Natural killer cell (primary cell): ENCODE results near the gene ARPC5L. TPM values are rescaled to one million over a fixed set of nuclear protein-coding genes. Genes with fewer than 3 reads are reported as not detected.

Experiments used
- ATAC-seq, 3 donors: fragments of 150-1000 bp in 2 of 3; fragments of 200-7000 bp in 1 of 3; cut with Tn5 transposase; 1 replicate in 1 of 3; 2 replicates in 2 of 3; pipeline ENCODE4 v1.10.0; 2021; ENCODE audit warnings: mild to moderate bottlenecking in 2 of 3, moderate library complexity in 2 of 3
- DNase-seq, 2 donors: peaks; one replicate each; pipeline versions ENCODE4 v3.0.0 to v3.0.0-alpha.2; 2013 to 2021; ENCODE audit warnings: mixed read lengths in 1 of 2
- H3K27ac ChIP-seq: one replicate; pipeline ENCODE4 v1.5.1; 2013; ENCODE audit warnings: mild to moderate bottlenecking, low read length
- H3K27me3 ChIP-seq: one replicate; pipeline ENCODE4 v1.6.1; 2013; ENCODE audit warnings: low read length; ENCODE audit not compliant: control insufficient read depth, insufficient read depth
- H3K36me3 ChIP-seq: one replicate; pipeline ENCODE4 v1.6.1; 2013; ENCODE audit warnings: low read length; ENCODE audit not compliant: control insufficient read depth, insufficient read depth
- H3K4me1 ChIP-seq: one replicate; pipeline ENCODE4 v1.6.1; 2013; ENCODE audit warnings: low read length; ENCODE audit not compliant: control insufficient read depth, insufficient read depth
- H3K4me3 ChIP-seq: one replicate; pipeline ENCODE4 v1.5.1; 2013; ENCODE audit warnings: low read length
- H3K9me3 ChIP-seq: one replicate; pipeline ENCODE4 v1.6.1; 2013; ENCODE audit warnings: low read length; ENCODE audit not compliant: control insufficient read depth, insufficient read depth
- H3K27ac Mint-ChIP-seq, 2 donors: one replicate each; pipeline ENCODE4 v1.8.0; 2022; ENCODE audit warnings: mild to moderate bottlenecking in 2 of 2, mixed read lengths in 2 of 2, moderate library complexity in 1 of 2
- H3K27me3 Mint-ChIP-seq, 2 donors: one replicate each; pipeline ENCODE4 v1.8.0; 2022; ENCODE audit warnings: low read depth in 2 of 2, mixed read lengths in 2 of 2
- H3K36me3 Mint-ChIP-seq: one replicate; pipeline ENCODE4 v1.8.0; 2022; ENCODE audit warnings: mixed read lengths
- H3K4me1 Mint-ChIP-seq, 2 donors: one replicate each; pipeline ENCODE4 v1.8.0; 2022; ENCODE audit warnings: mixed read lengths in 2 of 2
- H3K4me3 Mint-ChIP-seq: one replicate; pipeline ENCODE4 v1.8.0; 2022; ENCODE audit warnings: mild to moderate bottlenecking, moderate library complexity, mixed read lengths
- H3K9me3 Mint-ChIP-seq, 2 donors: one replicate each; pipeline ENCODE4 v1.8.0; 2022; ENCODE audit warnings: mixed read lengths in 2 of 2
- CTCF ChIP-seq: fragments of 200-600 bp; IDR thresholded peaks from one replicate; pipeline ENCODE4 v1.8.0; 2022; ENCODE audit warnings: antibody characterized with exemption
- WGBS: methylation state at CpG from one replicate; pipeline ENCODE4 v1.1.7; 2013; ENCODE audit warnings: missing lambda C conversion rate; ENCODE audit not compliant: insufficient coverage; 5-methylcytosine and 5-hydroxymethylcytosine counted together
- intact Hi-C: fragments of 100-400 bp; cut with micrococcal nuclease; formaldehyde crosslinking; loops from one replicate; pipeline ENCODE4 v1.14.2; 2022
- total RNA-seq, 4 donors: library from RNA; stranded (reverse); fragments of 120-200 nt in 1 of 4; gene quantifications; one replicate each; pipeline versions ENCODE4 v1.2.3 to v1.2.4, GENCODE V29; 2013 to 2022

ARPC5L gene
- total RNA-seq, 3 donors from 2014 or later (not counting 1 experiment from before 2014, with no cell fraction given): 131 to 169 (median 139) TPM

- Mint-ChIP-seq H3K9me3 (no peaks in the 10 kb centered on the region), H3K4me3 (no peak overlapping the region), H3K27ac (no peak overlapping the region), H3K4me1 (no peaks in the 10 kb centered on the region), H3K27me3 (peaks cover 0 to 3% of the 10 kb centered on the region in 2 donors), H3K36me3 (no peaks in the 10 kb centered on the region)
- Histone ChIP-seq H3K9me3 (no peaks in the 10 kb centered on the region), H3K27ac (no peak overlapping the region), H3K4me1 (no peaks in the 10 kb centered on the region), H3K27me3 (no peaks in the 10 kb centered on the region), H3K4me3 (no peak overlapping the region), H3K36me3 (no peaks in the 10 kb centered on the region)
- no peak for DNase-seq
- 74% methylated on average over 5 of the region's 5 CpGs for WGBS
- TF ChIP-seq CTCF: no peak
- intact Hi-C loops: no loop called here
- no peak for ATAC-seq
These were observed 32.6 kb upstream of the ARPC5L start for GRCh38 chr9:124829334-124829669.

GRCh38 chr9:124830593-124830992, 31.3 kb upstream of the ARPC5L start:
- Mint-ChIP-seq H3K36me3 (no peaks in the 10 kb centered on the region), H3K4me1 (no peaks in the 10 kb centered on the region), H3K27me3 (peaks cover 0 to 3% of the 10 kb centered on the region in 2 donors), H3K4me3 (no peak overlapping the region), H3K9me3 (no peaks in the 10 kb centered on the region), H3K27ac (no peak overlapping the region)
- WGBS: 61% methylated on average over 4 of the region's 4 CpGs
- no peak overlapping the region for H3K27ac ChIP-seq
- no peaks in the 10 kb centered on the region for H3K9me3 ChIP-seq
- H3K36me3 ChIP-seq: no peaks in the 10 kb centered on the region
- no peaks in the 10 kb centered on the region for H3K4me1 ChIP-seq
- no peak overlapping the region for H3K4me3 ChIP-seq
- no peak for TF ChIP-seq CTCF
- DNase-seq (no peak), ATAC-seq (no peak)
- H3K27me3 ChIP-seq: no peaks in the 10 kb centered on the region
- intact Hi-C loops: loop anchor here (10.0 kb wide), 1 partner anchor 64 kb away; no protein-coding TSS in a partner anchor

- intact Hi-C loops: loop anchor here (10.0 kb wide), 1 partner anchor 63 kb away; no protein-coding TSS in a partner anchor
- Histone ChIP-seq H3K27ac (no peak overlapping the region), H3K4me1 (no peaks in the 10 kb centered on the region), H3K9me3 (no peaks in the 10 kb centered on the region), H3K36me3 (no peaks in the 10 kb centered on the region), H3K4me3 (no peak overlapping the region), H3K27me3 (peaks cover 2% of the 10 kb centered on the region)
- no peaks in the 10 kb centered on the region for H3K9me3 Mint-ChIP-seq
- H3K4me1 Mint-ChIP-seq: no peaks in the 10 kb centered on the region
- no peaks in the 10 kb centered on the region for H3K36me3 Mint-ChIP-seq
- ATAC-seq (no peak), DNase-seq (no peak)
- H3K27ac Mint-ChIP-seq: no peak overlapping the region
- no peak overlapping the region for H3K4me3 Mint-ChIP-seq
- 71% methylated on average over 9 of the region's 9 CpGs for WGBS
- H3K27me3 Mint-ChIP-seq: peaks cover 0 to 3% of the 10 kb centered on the region in 2 donors
- TF ChIP-seq CTCF: no peak
These were observed 30.1 kb upstream of the ARPC5L start for GRCh38 chr9:124831642-124832364.

- no peaks in the 10 kb centered on the region for H3K9me3 ChIP-seq
- no peak overlapping the region for H3K27ac ChIP-seq
- DNase-seq (no peak), ATAC-seq (no peak)
- no peak overlapping the region for H3K4me3 Mint-ChIP-seq
- H3K4me1 ChIP-seq: no peaks in the 10 kb centered on the region
- intact Hi-C loops: loop anchor here (10.0 kb wide), 1 partner anchor 60 kb away; no protein-coding TSS in a partner anchor
- peaks cover 8 to 12% of the 10 kb centered on the region in 2 donors for H3K27me3 Mint-ChIP-seq
- TF ChIP-seq CTCF: no peak
- no peaks in the 10 kb centered on the region for H3K36me3 ChIP-seq
- no peaks in the 10 kb centered on the region for H3K36me3 Mint-ChIP-seq
- H3K27me3 ChIP-seq: peaks cover 2% of the 10 kb centered on the region
- no peaks in the 10 kb centered on the region for H3K4me1 Mint-ChIP-seq
- H3K27ac Mint-ChIP-seq: no peak overlapping the region
- no peak overlapping the region for H3K4me3 ChIP-seq
- no peaks in the 10 kb centered on the region for H3K9me3 Mint-ChIP-seq
- 83% methylated on average over 7 of the region's 7 CpGs for WGBS
These were observed 27.3 kb upstream of the ARPC5L start for GRCh38 chr9:124834591-124834990.
